DOHH2 (cell line): ENCODE measurements around the gene CACNA2D3.

ENCODE experiments used
- H3F3A ChIP-seq: fragments of 200-600 bp; sonication (generic), shearing (Covaris generic); 2 replicates; pipeline ENCODE4 v1.6.0; 2016; ENCODE audit warnings: antibody characterized with exemption, mild to moderate bottlenecking; ENCODE audit not compliant: control insufficient read depth, insufficient read depth
- H3K27ac ChIP-seq: fragments of 200-600 bp; sonication (generic); 2 replicates; pipeline ENCODE4 v1.5.1; 2014; ENCODE audit warnings: low read depth, mild to moderate bottlenecking, low read length, moderate library complexity
- H3K27me3 ChIP-seq: fragments of 200-600 bp; sonication (generic); 2 replicates; pipeline ENCODE4 v1.6.1; 2014; ENCODE audit warnings: mild to moderate bottlenecking, low read length, mixed read lengths; ENCODE audit not compliant: control insufficient read depth
- H3K36me3 ChIP-seq: fragments of 200-600 bp; sonication (generic); 2 replicates; pipeline ENCODE4 v1.6.1; 2014; ENCODE audit warnings: mild to moderate bottlenecking, low read length, moderate library complexity, mixed read lengths; ENCODE audit not compliant: control insufficient read depth
- H3K4me1 ChIP-seq: fragments of 200-600 bp; sonication (generic); 2 replicates; pipeline ENCODE4 v1.6.1; 2014; ENCODE audit warnings: mild to moderate bottlenecking, low read length, mixed read lengths; ENCODE audit not compliant: control insufficient read depth
- H3K4me2 ChIP-seq: fragments of 200-600 bp; sonication (generic); 2 replicates; pipeline ENCODE4 v1.6.0; 2014; ENCODE audit warnings: mild to moderate bottlenecking, low read length, moderate library complexity
- H3K4me3 ChIP-seq: fragments of 200-600 bp; sonication (generic); 2 replicates; pipeline ENCODE4 v1.5.1; 2014; ENCODE audit warnings: mild to moderate bottlenecking, low read length, mixed read lengths
- H3K79me2 ChIP-seq: fragments of 200-600 bp; sonication (generic); 2 replicates; pipeline ENCODE4 v1.6.1; 2014; ENCODE audit warnings: mild to moderate bottlenecking, low read length, mixed read lengths; ENCODE audit not compliant: control insufficient read depth
- H3K9me2 ChIP-seq: fragments of 200-600 bp; sonication (generic); replicated peaks from 2 replicates; pipeline ENCODE4 v1.6.1; 2014; ENCODE audit warnings: mild to moderate bottlenecking, low read length, mixed read lengths; ENCODE audit not compliant: control insufficient read depth
- H3K9me3 ChIP-seq: fragments of 200-600 bp; sonication (generic); 2 replicates; pipeline ENCODE4 v1.6.1; 2014; ENCODE audit warnings: antibody characterized with exemption, low read length, mixed read lengths; ENCODE audit not compliant: control insufficient read depth, insufficient read depth
- H4K20me1 ChIP-seq: fragments of 200-600 bp; sonication (generic); 2 replicates; pipeline ENCODE4 v1.6.0; 2014; ENCODE audit warnings: low read depth, mild to moderate bottlenecking, antibody characterized with exemption, low read length, moderate library complexity; ENCODE audit not compliant: control insufficient read depth, insufficient read depth
- CTCF ChIP-seq: fragments of 200-600 bp; sonication (generic); IDR thresholded peaks from one replicate; pipeline ENCODE4 v1.5.1; 2014; ENCODE audit warnings: antibody characterized with exemption, mild to moderate bottlenecking, low read depth, low read length; ENCODE audit not compliant: poor library complexity, severe bottlenecking
- EZH2phosphoT487 ChIP-seq: fragments of 200-600 bp; sonication (generic); IDR thresholded peaks from 2 replicates; pipeline ENCODE4 v1.6.1; 2017; ENCODE audit warnings: borderline replicate concordance, mild to moderate bottlenecking, antibody characterized with exemption, low read length, moderate library complexity, mixed read lengths

CACNA2D3 gene

GRCh38 chr3:54347933-54348332, 225.6 kb downstream of the CACNA2D3 start:
- no peak overlapping the region for H3K4me2 ChIP-seq
- no peaks in the 10 kb centered on the region for H3K36me3 ChIP-seq
- no peaks in the 10 kb centered on the region for H3K27me3 ChIP-seq
- H3K27ac ChIP-seq = no peak overlapping the region
- H4K20me1 ChIP-seq = no peaks in the 10 kb centered on the region
- no peaks in the 10 kb centered on the region for H3K4me1 ChIP-seq
- no peak overlapping the region for H3K4me3 ChIP-seq
- TF ChIP-seq EZH2phosphoT487 (no peak), CTCF (no peak)
- no peaks in the 10 kb centered on the region for H3K79me2 ChIP-seq
- no peaks in the 10 kb centered on the region for H3K9me3 ChIP-seq
- no peaks in the 10 kb centered on the region for H3K9me2 ChIP-seq
- no peaks in the 10 kb centered on the region for H3F3A ChIP-seq

DNA sequence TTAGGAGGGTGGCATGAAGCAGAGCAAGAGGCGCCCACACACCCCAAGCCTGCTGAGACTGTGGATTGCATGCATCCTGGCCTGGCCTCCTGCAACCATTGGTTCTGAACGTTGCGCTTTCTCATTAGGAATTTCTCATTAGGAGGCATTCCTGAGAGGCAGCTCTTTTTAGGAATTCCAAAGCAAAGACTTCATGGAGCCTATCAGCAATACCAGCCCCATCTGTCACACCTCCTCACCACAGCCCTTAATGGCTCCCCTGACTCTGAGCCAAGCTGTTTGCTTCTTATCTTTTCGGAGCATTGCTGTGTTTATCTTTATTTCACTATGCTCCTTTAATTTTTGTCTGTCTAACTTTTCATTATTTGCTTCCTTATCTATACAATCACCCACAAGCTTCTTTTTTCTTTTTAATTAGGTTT, 226.9 kb downstream of the CACNA2D3 start:
- no peak overlapping the region for H3K4me2 ChIP-seq
- no peaks in the 10 kb centered on the region for H4K20me1 ChIP-seq
- H3K27me3 ChIP-seq = no peaks in the 10 kb centered on the region
- H3K4me1 ChIP-seq = no peaks in the 10 kb centered on the region
- H3F3A ChIP-seq = no peaks in the 10 kb centered on the region
- no peaks in the 10 kb centered on the region for H3K79me2 ChIP-seq
- H3K9me2 ChIP-seq = no peaks in the 10 kb centered on the region
- H3K9me3 ChIP-seq = no peaks in the 10 kb centered on the region
- H3K27ac ChIP-seq = no peak overlapping the region
- no peak overlapping the region for H3K4me3 ChIP-seq
- no peak for TF ChIP-seq EZH2phosphoT487
- TF ChIP-seq CTCF = no peak
- no peaks in the 10 kb centered on the region for H3K36me3 ChIP-seq

DNA sequence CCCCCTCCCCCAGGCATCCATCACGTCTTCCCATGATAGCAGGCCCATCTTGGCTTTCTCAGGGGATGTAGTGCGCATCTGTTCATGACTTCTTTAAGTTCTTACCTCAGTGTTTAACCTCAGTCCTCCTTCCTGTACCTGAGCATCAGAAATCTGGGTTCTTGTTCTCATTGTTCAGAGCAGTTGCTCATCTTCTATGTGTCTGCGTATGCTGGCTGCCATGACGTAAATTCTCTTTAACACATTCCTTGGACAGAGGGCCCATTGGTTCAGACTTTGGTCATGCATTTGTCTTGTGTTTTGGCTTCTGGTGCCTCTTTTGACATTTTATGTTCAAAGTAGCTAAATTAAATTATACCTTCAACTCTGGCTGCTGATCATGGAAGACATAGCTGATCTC, 227.3 kb downstream of the CACNA2D3 start:
- Histone ChIP-seq H3K79me2 (no peaks in the 10 kb centered on the region), H3K36me3 (no peaks in the 10 kb centered on the region), H4K20me1 (no peaks in the 10 kb centered on the region), H3K4me2 (no peak overlapping the region), H3K9me2 (no peaks in the 10 kb centered on the region), H3K9me3 (no peaks in the 10 kb centered on the region), H3F3A (no peaks in the 10 kb centered on the region), H3K27ac (no peak overlapping the region), H3K4me3 (no peak overlapping the region), H3K27me3 (no peaks in the 10 kb centered on the region), H3K4me1 (no peaks in the 10 kb centered on the region)
- TF ChIP-seq CTCF (no peak), EZH2phosphoT487 (no peak)

DNA sequence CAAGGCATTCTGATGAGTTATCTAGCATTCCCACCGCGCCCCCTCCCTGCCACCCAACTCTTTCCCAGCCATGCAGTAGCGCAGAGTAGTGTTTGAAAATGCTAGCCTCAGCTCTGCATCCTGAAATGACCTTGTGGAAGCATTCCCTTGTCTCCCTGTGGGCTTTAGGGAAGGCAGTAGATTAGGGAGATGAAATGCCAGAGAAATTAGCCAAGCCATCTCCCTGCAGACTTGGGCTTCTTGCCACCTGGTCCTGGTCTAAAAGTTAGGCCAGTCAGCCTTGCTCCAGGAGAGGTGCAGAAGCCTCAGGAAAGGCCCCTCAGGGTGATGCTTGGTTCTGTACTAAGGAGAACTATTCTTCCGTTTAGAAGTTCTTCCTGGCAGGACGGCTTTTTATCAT, 231.2 kb downstream of the CACNA2D3 start:
- no peaks in the 10 kb centered on the region for H3K27me3 ChIP-seq
- H3F3A ChIP-seq = no peaks in the 10 kb centered on the region
- H3K9me3 ChIP-seq = no peaks in the 10 kb centered on the region
- no peaks in the 10 kb centered on the region for H4K20me1 ChIP-seq
- H3K9me2 ChIP-seq = no peaks in the 10 kb centered on the region
- no peaks in the 10 kb centered on the region for H3K4me1 ChIP-seq
- H3K79me2 ChIP-seq = no peaks in the 10 kb centered on the region
- TF ChIP-seq EZH2phosphoT487 (no peak), CTCF (no peak)
- H3K4me3 ChIP-seq = no peak overlapping the region
- no peak overlapping the region for H3K4me2 ChIP-seq
- H3K27ac ChIP-seq = no peak overlapping the region
- H3K36me3 ChIP-seq = no peaks in the 10 kb centered on the region
